OCI-LY1 (cell line): ENCODE measurements around the gene TXNDC11.

Experiments used
- H2AFZ ChIP-seq: fragments of 200-600 bp; sonication (generic), shearing (Covaris generic); 2 replicates; pipeline ENCODE4 v1.6.0; 2014; ENCODE audit warnings: antibody characterized with exemption, mild to moderate bottlenecking, low read length
- H3F3A ChIP-seq: fragments of 200-600 bp; sonication (generic), shearing (Covaris generic); 2 replicates; pipeline ENCODE4 v1.6.0; 2014; ENCODE audit warnings: mild to moderate bottlenecking, antibody characterized with exemption, low read length, moderate library complexity; ENCODE audit not compliant: insufficient read depth
- H3K27ac ChIP-seq: fragments of 200-600 bp; sonication (generic); 2 replicates; pipeline ENCODE4 v1.5.1; 2014; ENCODE audit warnings: low read length, mixed run types, mild to moderate bottlenecking, low read depth; ENCODE audit not compliant: poor library complexity, severe bottlenecking
- H3K27me3 ChIP-seq: fragments of 200-600 bp; sonication (generic); 2 replicates; pipeline ENCODE4 v1.6.0; 2014; ENCODE audit warnings: antibody characterized with exemption, mild to moderate bottlenecking, low read length, moderate library complexity; ENCODE audit not compliant: insufficient read depth
- H3K36me3 ChIP-seq: fragments of 200-600 bp; sonication (generic); 2 replicates; pipeline ENCODE4 v1.6.1; 2014; ENCODE audit warnings: mild to moderate bottlenecking, antibody characterized with exemption, low read length, moderate library complexity, mixed read lengths; ENCODE audit not compliant: insufficient read depth
- H3K4me1 ChIP-seq: fragments of 200-600 bp; sonication (generic); 2 replicates; pipeline ENCODE4 v1.5.1; 2014; ENCODE audit warnings: mild to moderate bottlenecking, low read length, moderate library complexity; ENCODE audit not compliant: insufficient read depth, severe bottlenecking
- H3K4me2 ChIP-seq: fragments of 200-600 bp; sonication (generic), shearing (Covaris generic); 2 replicates; pipeline ENCODE4 v1.6.1; 2014; ENCODE audit warnings: low read length
- H3K4me3 ChIP-seq: fragments of 200-600 bp; sonication (generic); 2 replicates; pipeline ENCODE4 v1.5.1; 2014; ENCODE audit warnings: low read length, low read depth, mild to moderate bottlenecking, mixed read lengths; ENCODE audit not compliant: poor library complexity, severe bottlenecking
- H3K79me2 ChIP-seq: fragments of 200-600 bp; shearing (Covaris generic); 2 replicates; pipeline ENCODE4 v1.6.1; 2016; ENCODE audit warnings: mixed run types, low read length, mixed read lengths; ENCODE audit not compliant: insufficient read depth
- H3K9ac ChIP-seq: fragments of 200-600 bp; sonication (generic), shearing (Covaris generic); 2 replicates; pipeline ENCODE4 v1.6.1; 2014; ENCODE audit warnings: mild to moderate bottlenecking, low read length, mixed read lengths
- H3K9me2 ChIP-seq: fragments of 200-600 bp; sonication (generic), shearing (Covaris generic); 2 replicates; pipeline ENCODE4 v1.6.1; 2014; ENCODE audit warnings: low read depth, mild to moderate bottlenecking, low read length, mixed read lengths
- H3K9me3 ChIP-seq: fragments of 200-600 bp; shearing (Covaris generic); 2 replicates; pipeline ENCODE4 v1.6.1; 2014; ENCODE audit warnings: low read length, mixed read lengths
- H4K20me1 ChIP-seq: fragments of 200-600 bp; sonication (generic), shearing (Covaris generic); 2 replicates; pipeline ENCODE4 v1.6.0; 2016; ENCODE audit warnings: mild to moderate bottlenecking, low read length; ENCODE audit not compliant: insufficient read depth
- EZH2 ChIP-seq: fragments of 200-600 bp; sonication (generic), shearing (Covaris generic); IDR thresholded peaks from 2 replicates; pipeline ENCODE4 v1.8.0; 2017; ENCODE audit warnings: borderline replicate concordance, mixed run types, mild to moderate bottlenecking, antibody characterized with exemption, low read length, moderate library complexity, mixed read lengths
- TF ChIP-seq, protein P1 (sequence below): fragments of 200-600 bp; sonication (generic), shearing (Covaris generic); IDR thresholded peaks from 2 replicates; pipeline ENCODE4 v1.5.1; 2017; ENCODE audit warnings: mild to moderate bottlenecking, antibody characterized with exemption, low read length, moderate library complexity, mixed read lengths

The TXNDC11 gene

DNA sequence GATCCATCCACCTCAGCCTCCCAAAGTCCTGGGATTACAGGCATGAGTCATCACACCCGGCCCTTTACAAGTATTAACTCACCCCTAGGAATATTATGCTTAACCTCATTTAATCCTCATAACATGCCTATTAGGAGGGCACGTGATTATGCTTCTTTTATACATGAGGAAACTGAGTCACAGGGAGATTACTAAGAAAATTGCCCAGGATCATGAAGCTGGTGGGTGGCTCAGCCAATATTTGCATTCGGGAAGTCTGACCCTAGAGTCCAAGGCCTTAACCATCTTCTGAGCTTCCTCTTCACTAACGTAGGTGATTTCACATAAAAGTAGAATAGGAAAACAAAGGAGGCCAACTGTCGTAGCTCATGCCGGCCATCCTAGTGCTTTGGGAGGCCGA lies 93.4 kb downstream of the TXNDC11 start:
- H3K4me2 ChIP-seq = no peak overlapping the region
- H3K9me2 ChIP-seq = no peaks in the 10 kb centered on the region
- no peak overlapping the region for H3K27ac ChIP-seq
- H3K27me3 ChIP-seq = no peaks in the 10 kb centered on the region
- no peak for TF ChIP-seq EZH2
- TF ChIP-seq, protein P1, sequence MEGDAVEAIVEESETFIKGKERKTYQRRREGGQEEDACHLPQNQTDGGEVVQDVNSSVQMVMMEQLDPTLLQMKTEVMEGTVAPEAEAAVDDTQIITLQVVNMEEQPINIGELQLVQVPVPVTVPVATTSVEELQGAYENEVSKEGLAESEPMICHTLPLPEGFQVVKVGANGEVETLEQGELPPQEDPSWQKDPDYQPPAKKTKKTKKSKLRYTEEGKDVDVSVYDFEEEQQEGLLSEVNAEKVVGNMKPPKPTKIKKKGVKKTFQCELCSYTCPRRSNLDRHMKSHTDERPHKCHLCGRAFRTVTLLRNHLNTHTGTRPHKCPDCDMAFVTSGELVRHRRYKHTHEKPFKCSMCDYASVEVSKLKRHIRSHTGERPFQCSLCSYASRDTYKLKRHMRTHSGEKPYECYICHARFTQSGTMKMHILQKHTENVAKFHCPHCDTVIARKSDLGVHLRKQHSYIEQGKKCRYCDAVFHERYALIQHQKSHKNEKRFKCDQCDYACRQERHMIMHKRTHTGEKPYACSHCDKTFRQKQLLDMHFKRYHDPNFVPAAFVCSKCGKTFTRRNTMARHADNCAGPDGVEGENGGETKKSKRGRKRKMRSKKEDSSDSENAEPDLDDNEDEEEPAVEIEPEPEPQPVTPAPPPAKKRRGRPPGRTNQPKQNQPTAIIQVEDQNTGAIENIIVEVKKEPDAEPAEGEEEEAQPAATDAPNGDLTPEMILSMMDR = no peak
- no peaks in the 10 kb centered on the region for H3F3A ChIP-seq
- no peaks in the 10 kb centered on the region for H4K20me1 ChIP-seq
- peaks cover 9% of the 10 kb centered on the region for H3K4me1 ChIP-seq
- no peaks in the 10 kb centered on the region for H3K36me3 ChIP-seq
- H3K9ac ChIP-seq = no peak overlapping the region
- H3K79me2 ChIP-seq = no peaks in the 10 kb centered on the region
- H3K9me3 ChIP-seq = no peaks in the 10 kb centered on the region
- H2AFZ ChIP-seq = no peak overlapping the region
- no peak overlapping the region for H3K4me3 ChIP-seq

GRCh38 chr16:11642765-11643116 lies 99.9 kb downstream of the TXNDC11 start:
- H3F3A ChIP-seq = no peaks in the 10 kb centered on the region
- no peak overlapping the region for H3K4me2 ChIP-seq
- H3K27ac ChIP-seq = no peak overlapping the region
- no peaks in the 10 kb centered on the region for H4K20me1 ChIP-seq
- no peak overlapping the region for H2AFZ ChIP-seq
- no peak overlapping the region for H3K9ac ChIP-seq
- no peaks in the 10 kb centered on the region for H3K79me2 ChIP-seq
- no peaks in the 10 kb centered on the region for H3K36me3 ChIP-seq
- no peak overlapping the region for H3K4me3 ChIP-seq
- no peaks in the 10 kb centered on the region for H3K9me3 ChIP-seq
- TF ChIP-seq, protein P1 = no peak
- TF ChIP-seq EZH2 = no peak
- no peaks in the 10 kb centered on the region for H3K9me2 ChIP-seq
- no peaks in the 10 kb centered on the region for H3K27me3 ChIP-seq
- no peaks in the 10 kb centered on the region for H3K4me1 ChIP-seq

DNA sequence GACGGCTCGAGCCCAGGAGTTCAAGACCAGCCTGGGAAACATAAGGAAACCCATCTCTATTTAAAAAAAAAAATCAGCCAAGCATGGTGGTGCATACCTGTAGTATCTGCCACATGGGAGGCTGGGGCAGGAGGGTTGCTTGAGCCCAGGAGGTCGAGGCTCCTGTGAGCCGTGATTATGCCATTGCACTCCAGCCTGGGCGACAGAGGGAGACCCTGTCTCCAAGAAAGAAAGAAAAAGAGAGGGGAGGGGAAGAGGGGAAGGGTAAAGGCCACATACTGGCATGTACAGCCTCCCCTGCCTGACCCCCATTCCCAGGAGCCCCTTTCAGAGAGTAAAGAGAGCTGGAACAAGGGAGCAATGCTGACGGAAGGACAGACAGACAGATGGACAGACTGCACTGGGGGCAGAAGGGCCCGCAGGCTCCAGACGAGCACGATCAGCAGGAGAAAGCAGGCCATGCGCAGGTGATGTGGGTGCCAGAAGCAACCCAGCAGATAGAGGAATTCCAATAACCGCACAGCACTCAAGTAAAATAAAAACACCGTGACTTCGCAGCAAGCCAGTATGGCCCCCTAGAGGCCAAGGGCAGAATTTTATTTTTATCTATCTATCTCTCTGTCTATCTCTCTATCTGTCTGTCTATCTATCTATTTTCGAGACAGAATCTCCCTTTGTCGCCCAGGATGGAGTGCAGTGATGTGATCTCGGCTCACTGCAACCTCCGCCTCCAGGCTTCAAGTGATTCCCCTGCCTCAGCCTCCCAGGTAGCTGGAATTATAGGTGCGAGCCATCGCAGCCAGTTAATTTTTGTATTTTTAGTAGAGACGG lies 101.5 kb downstream of the TXNDC11 start:
- Histone ChIP-seq H3K79me2 (no peaks in the 10 kb centered on the region), H2AFZ (no peak overlapping the region)

More for the DNA sequence above, 101.5 kb downstream of the TXNDC11 start:
- no peaks in the 10 kb centered on the region for H3K9me3 ChIP-seq
- no peak overlapping the region for H3K4me2 ChIP-seq
- no peaks in the 10 kb centered on the region for H3F3A ChIP-seq
- no peak overlapping the region for H3K27ac ChIP-seq
- H3K27me3 ChIP-seq = no peaks in the 10 kb centered on the region
- no peaks in the 10 kb centered on the region; the same call in 1 of the 2 replicates for H3K36me3 ChIP-seq
- TF ChIP-seq EZH2 = no peak
- TF ChIP-seq, protein P1 = peak; percentile 82
- H4K20me1 ChIP-seq = no peaks in the 10 kb centered on the region
- no peaks in the 10 kb centered on the region for H3K9me2 ChIP-seq
- no peaks in the 10 kb centered on the region for H3K4me1 ChIP-seq
- no peak overlapping the region for H3K9ac ChIP-seq
- no peak overlapping the region for H3K4me3 ChIP-seq
